Measurements from ENCODE around the gene CENPM.

Gene CENPM

DNA sequence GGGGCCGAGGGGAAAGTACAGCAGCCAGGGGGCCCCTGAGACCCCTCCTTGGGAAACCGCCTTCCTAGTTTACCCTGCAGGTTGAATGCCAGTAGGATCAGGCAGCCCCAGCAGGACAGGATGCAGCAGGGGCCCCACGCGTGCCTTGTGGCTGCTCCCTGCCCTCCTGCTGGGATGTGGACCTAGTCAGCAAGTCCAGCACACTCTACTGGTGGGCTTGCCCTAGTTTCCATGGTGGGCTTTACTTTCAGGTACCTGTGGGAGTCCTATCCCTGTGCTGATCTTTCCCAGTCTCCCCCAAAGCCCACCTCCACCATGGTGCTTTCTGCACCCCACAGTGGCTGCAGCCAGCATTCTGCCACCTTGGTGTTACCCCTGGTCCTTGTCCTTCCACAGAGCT, 54.2 kb downstream of the CENPM start:
- no peak for DNase-seq (ENCODE audit: insufficient read length, low spot score)
- no peak for FAIRE-seq
- TF ChIP-seq, protein P1, sequence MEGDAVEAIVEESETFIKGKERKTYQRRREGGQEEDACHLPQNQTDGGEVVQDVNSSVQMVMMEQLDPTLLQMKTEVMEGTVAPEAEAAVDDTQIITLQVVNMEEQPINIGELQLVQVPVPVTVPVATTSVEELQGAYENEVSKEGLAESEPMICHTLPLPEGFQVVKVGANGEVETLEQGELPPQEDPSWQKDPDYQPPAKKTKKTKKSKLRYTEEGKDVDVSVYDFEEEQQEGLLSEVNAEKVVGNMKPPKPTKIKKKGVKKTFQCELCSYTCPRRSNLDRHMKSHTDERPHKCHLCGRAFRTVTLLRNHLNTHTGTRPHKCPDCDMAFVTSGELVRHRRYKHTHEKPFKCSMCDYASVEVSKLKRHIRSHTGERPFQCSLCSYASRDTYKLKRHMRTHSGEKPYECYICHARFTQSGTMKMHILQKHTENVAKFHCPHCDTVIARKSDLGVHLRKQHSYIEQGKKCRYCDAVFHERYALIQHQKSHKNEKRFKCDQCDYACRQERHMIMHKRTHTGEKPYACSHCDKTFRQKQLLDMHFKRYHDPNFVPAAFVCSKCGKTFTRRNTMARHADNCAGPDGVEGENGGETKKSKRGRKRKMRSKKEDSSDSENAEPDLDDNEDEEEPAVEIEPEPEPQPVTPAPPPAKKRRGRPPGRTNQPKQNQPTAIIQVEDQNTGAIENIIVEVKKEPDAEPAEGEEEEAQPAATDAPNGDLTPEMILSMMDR (IDR thresholded peaks at IDR 0.05; ENCODE audit: insufficient read depth, missing control alignments) = no peak

DNA sequence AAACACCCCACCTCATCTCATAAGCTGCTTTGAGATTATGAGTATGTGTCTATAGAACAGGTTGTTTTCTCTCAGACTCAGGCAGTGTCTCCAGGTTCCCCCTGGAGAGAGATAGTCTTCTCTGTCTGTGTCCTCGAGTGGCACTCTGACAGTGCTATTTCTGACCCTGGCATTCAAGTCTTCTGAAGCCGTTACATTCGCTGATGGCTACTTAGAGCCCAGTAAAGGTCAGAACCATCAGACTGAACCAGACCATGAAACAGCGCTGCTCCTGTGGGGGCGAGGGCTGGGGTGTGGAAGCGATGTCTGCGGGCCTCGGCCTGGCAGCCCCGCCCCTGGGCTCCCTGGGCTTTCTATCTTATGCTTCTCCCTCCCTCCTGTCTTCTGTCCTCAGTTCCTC, 55.5 kb downstream of the CENPM start:
- TF ChIP-seq, protein P1 (IDR thresholded peaks at IDR 0.05; ENCODE audit: insufficient read depth, missing control alignments) = no peak

More for the DNA sequence above, 55.5 kb downstream of the CENPM start:
- FAIRE-seq (no peak), DNase-seq (ENCODE audit: insufficient read length, low spot score) (no peak)

Measured in D721Med (cell line).